NT2/D1 (cell line): ENCODE data around the gene FAM240A.

Source experiments
- YY1 ChIP-seq: IDR thresholded peaks from 2 replicates; pipeline ENCODE4 v1.6.1; 2011; ENCODE audit not compliant: insufficient read length, insufficient read depth
- ZNF274 ChIP-seq: IDR thresholded peaks from 2 replicates; pipeline ENCODE4 v1.6.1; 2011; ENCODE audit warnings: mild to moderate bottlenecking, low read depth, low read length

DNA sequence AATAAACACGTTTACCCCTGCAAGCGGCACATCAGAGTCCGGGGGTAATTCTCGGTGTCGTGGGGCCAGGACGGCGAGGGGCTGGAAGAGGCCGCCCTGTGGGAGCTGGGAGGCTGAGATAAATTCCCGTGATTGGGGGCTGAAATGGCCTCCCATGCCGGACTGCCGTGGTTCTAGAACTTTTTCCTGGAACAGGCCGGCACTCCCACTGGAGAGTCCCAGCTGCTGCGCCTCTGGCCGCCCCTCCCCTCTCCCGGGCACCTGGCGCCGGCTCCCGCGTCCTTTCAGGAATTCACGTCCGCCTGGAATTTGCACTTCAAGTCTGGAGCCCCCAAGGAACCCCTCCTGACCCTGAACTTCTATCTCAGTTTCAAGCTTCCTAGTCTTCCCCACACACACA lies 35.4 kb upstream of the FAM240A start:
- TF ChIP-seq ZNF274 (no peak), YY1 (no peak)
